UCSD-AML1 (cell line): ENCODE data around the gene DNAJB14.

Source experiments
- DNase-seq: peaks from one replicate; lab custom pipeline; 2025; ENCODE audit not compliant: unreplicated experiment; lab: John Stamatoyannopoulos, UW

DNAJB14 gene

DNA sequence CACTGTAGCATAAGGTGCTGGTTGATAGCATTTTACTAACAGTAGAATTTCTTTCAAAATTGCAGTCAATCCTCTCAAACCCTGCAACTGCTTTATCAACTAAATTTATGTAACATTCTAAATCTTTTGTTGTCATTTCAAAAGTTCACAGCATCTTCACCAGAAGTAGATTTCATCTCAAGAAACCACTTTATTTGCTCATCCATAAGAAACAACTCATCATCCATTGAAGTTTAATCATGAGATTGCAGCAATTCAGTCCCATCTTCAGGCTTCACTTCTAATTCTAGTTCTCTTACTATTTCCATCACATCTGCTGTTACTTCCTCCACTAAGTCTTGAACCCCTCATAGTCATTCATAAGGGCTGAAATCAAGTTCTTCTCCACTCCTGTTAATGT lies 73.8 kb downstream of the DNAJB14 start:
- no peak for DNase-seq

DNA sequence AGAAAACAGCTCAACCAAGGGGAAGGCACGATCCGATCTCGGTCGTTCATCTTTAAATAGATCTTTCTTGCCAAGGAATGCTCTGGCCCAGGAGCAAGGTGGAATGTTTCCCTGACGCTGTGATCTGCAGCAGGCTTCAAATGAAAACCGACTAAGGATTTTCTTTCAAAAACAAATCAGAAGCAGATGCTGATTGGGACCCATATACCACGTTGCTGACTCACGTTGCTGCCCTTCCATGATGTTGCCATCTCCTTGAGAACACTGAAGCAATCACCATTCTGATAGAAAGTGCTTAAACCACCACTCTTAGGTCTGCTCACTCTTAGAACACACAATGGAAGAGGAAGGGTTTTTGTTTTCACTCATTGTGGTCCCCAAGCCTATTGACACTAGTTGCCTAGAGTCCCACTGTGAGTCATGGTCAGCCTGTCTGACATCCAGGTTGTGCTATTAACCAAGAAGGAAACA lies 78.3 kb downstream of the DNAJB14 start:
- no peak for DNase-seq

DNA sequence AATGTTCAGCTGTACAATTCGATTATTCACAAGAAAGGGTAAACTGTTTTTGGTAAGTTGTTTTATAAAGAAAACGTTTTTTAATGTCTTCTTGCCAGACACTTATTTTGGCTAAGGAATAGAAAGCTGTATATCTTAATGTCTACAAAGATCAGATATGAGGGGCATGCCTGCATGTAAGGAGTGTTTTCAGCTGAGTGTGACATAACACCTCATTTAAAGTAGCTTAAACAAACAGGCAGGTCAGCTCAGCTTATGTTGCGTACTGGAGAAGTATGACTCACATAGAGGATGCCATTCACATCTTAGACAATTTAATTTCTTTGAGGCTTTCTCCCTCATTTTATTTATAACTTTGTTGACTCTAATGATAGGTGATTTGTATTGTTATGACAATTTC lies 82.6 kb downstream of the DNAJB14 start:
- no peak for DNase-seq

- no peak for DNase-seq
Observed at GRCh38 chr4:99861120-99861905, 85.1 kb downstream of the DNAJB14 start.

GRCh38 chr4:99860521-99860920 lies 85.9 kb downstream of the DNAJB14 start:
- DNase-seq: no peak

DNA sequence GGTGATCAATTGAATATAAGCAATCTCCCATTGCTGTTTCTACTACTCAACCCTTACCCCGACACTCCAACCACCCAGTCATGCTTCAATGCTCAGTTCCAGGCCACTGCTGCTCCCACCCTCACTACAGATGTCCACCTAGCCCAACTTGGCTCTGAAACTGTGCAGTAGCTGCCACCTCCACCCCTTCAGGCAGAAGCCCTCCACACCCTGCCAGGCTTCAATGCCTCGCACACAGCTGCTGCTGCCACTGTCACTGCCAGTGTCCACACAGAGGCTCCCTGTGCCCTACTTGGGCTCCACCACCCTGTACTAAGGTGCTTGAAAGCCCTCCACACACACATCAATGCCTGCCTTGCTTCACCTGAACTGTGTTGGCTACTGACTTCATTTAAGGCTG lies 86.8 kb downstream of the DNAJB14 start:
- DNase-seq: peak; percentile 15

- no peak for DNase-seq
Observed at GRCh38 chr4:99857307-99857706, 89.1 kb downstream of the DNAJB14 start.

GRCh38 chr4:99856166-99856565 lies 90.3 kb downstream of the DNAJB14 start:
- no peak for DNase-seq

- peak; percentile 11 for DNase-seq
Observed at GRCh38 chr4:99855678-99856077, 90.7 kb downstream of the DNAJB14 start.

- DNase-seq: no peak
Observed at GRCh38 chr4:99853999-99854398, 92.4 kb downstream of the DNAJB14 start.

DNA sequence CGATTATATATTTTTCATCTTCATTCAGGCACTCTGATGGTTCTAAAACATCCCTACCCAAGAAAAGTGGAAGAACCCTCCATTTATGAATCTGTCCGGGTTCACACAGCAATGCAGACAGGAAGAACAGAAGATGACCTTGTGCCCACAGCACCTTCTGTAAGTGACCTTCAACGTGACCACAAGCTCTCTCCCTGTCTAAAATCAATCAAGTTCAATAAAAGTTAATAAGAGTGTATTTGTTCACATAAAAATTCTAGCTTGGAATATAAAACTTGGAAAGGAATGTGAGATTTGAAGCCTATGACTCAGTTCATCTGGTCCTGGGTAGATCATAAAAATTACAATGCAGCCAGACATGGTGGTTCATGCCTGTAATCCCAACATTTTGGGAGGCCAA lies 93.2 kb downstream of the DNAJB14 start:
- DNase-seq: no peak

- DNase-seq: no peak
Observed at GRCh38 chr4:99852199-99852749, 94.1 kb downstream of the DNAJB14 start.

GRCh38 chr4:99848591-99849001 lies 97.8 kb downstream of the DNAJB14 start:
- DNase-seq: no peak

DNA sequence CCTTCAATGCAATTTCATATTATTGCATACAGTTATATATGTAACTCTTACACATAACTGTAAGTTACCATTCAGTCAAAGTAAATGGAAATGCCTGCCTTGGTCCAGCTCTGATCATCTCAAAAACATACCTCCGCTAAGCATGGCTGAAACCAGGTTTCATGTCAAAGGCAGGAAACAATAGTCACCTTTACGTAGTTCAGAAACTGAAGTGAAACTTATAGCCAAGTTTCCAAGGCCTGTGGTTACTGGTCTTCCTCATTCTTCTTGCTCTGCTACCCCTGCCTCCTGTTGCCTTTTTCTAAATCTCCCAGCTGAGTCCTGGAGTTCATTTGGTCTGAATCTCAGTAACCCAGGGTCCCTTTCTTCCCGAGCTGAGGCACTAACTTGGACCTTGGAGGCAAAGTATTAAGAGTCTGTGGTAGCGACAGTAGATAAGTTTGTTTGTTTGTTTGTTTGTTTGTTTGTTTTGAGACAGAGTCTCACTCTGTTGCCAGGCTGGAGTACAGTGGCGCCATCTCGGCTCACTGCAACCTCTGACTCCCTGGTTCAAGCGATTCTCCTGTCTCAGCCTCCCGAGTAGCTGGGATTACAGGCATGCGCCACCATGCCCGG lies 98.9 kb downstream of the DNAJB14 start:
- no peak for DNase-seq

DNA sequence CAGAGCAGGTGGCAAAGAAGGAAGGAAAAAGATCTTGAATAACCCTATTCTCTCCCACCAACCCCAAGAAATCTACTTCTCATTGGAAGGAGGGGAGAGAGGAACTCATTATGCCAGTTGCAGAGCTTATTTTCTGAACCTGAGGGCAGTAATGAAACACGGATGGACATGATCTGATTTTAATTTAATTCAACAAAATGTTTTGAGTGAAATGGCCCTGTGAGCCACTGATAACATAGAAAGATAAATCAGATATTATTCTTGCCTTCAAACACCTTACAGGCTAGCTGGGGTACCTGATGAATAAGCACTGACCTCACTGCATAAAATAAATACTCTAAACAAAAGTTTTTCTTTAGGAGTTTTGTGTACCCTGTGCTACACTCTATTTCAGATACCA lies 99.5 kb downstream of the DNAJB14 start:
- DNase-seq: no peak
